BJ (cell line): Measurements from ENCODE around the gene UNC119. TPM values are rescaled to one million over a fixed set of nuclear protein-coding genes. Genes with fewer than 3 reads are reported as not detected.
A peak's percentile ranks its signal among the peaks of the same experiment; 100 is the strongest.
"Not testable (repeated sequence)": the region's sequence is repeated elsewhere in the genome, so short reads cannot be mapped to it uniquely, and the experiment has no call there.

Source experiments
- CTCF ChIA-PET: fragments of 350-600 bp; formaldehyde crosslinking; extraction: SDS; loops from one replicate; lab custom pipeline; 2021; ENCODE audit warnings: antibody characterized with exemption, inconsistent platforms; lab: Yijun Ruan, JAX
- POLR2A ChIA-PET: fragments of 300-600 bp; sonication (Branson Sonifier 250); formaldehyde crosslinking; extraction: SDS; loops from one replicate; lab custom pipeline; 2021; ENCODE audit warnings: antibody characterized with exemption; lab: Charles Lee
- DNase-seq: peaks from one replicate; pipeline ENCODE4 v3.0.0-alpha.2; 2011; ENCODE audit warnings: low read depth
- H3K27me3 ChIP-seq: 2 replicates; pipeline ENCODE4 v1.6.0; 2011; ENCODE audit warnings: low read length; ENCODE audit not compliant: control insufficient read depth, insufficient read depth
- H3K36me3 ChIP-seq: 2 replicates; pipeline ENCODE4 v1.5.1; 2011; ENCODE audit warnings: low read length; ENCODE audit not compliant: control insufficient read depth, insufficient read depth
- H3K4me3 ChIP-seq: 2 replicates; pipeline ENCODE4 v1.5.1; 2011; ENCODE audit warnings: low read depth, mild to moderate bottlenecking, control low read depth, low read length
- CTCF ChIP-seq: IDR thresholded peaks from 2 replicates; pipeline ENCODE4 v1.5.1; 2011; ENCODE audit warnings: low read depth, mild to moderate bottlenecking, control low read depth, inconsistent platforms, low read length, moderate library complexity; ENCODE audit not compliant: insufficient read depth
- polyA plus RNA-seq: library from polyadenylated mRNA; depleted of rRNA; stranded (reverse); fragments of >200 nt; gene quantifications from 2 replicates; pipeline ENCODE4 v1.2.3, GENCODE V29; 2011

UNC119 gene
- polyA plus RNA-seq, 1 experiment: 150 TPM

GRCh38 chr17:28580959-28581358 lies 28.5 kb upstream of the UNC119 start:
- CTCF ChIA-PET: no interaction called here

GRCh38 chr17:28579526-28579925 lies 27.1 kb upstream of the UNC119 start:
- H3K4me3 ChIP-seq: no peak overlapping the region
- DNase-seq: no peak
- ChIA-PET CTCF (interaction anchor here (0.9 kb wide), 1 partner anchor 32 kb away, joined by 3 read pairs; no protein-coding TSS in a partner anchor), POLR2A (no interaction called here)
- peaks cover 11% of the 10 kb centered on the region for H3K36me3 ChIP-seq
- no peaks in the 10 kb centered on the region for H3K27me3 ChIP-seq
- TF ChIP-seq CTCF: no peak

More at GRCh38 chr17:28580959-28581358, 28.5 kb upstream of the UNC119 start:
- no peak for DNase-seq
- TF ChIP-seq CTCF: no peak
- POLR2A ChIA-PET: no interaction called here
- Histone ChIP-seq H3K36me3 (peaks cover 13% of the 10 kb centered on the region), H3K27me3 (no peaks in the 10 kb centered on the region), H3K4me3 (no peak overlapping the region)

- Histone ChIP-seq H3K27me3 (no peaks in the 10 kb centered on the region), H3K36me3 (peaks cover 14% of the 10 kb centered on the region), H3K4me3 (no peak overlapping the region)
- no peak for DNase-seq
- POLR2A ChIA-PET: no interaction called here
- no peak for TF ChIP-seq CTCF
- CTCF ChIA-PET: interaction anchor here (0.9 to 1.3 kb wide), 2 partner anchors 18 to 31 kb away, joined by 3 to 7 read pairs; no protein-coding TSS in a partner anchor
These were observed 26.1 kb upstream of the UNC119 start for GRCh38 chr17:28578246-28579195.

- H3K36me3 ChIP-seq: peaks cover 14% of the 10 kb centered on the region
- H3K4me3 ChIP-seq: no peak overlapping the region
- no peak for TF ChIP-seq CTCF
- H3K27me3 ChIP-seq: no peaks in the 10 kb centered on the region
- ChIA-PET CTCF (interaction anchor here (0.7 to 1.9 kb wide), 5 partner anchors 11 to 35 kb away, joined by 3 to 7 read pairs (median 5); no protein-coding TSS in a partner anchor), POLR2A (no interaction called here)
- DNase-seq: no peak
These were observed 25.0 kb upstream of the UNC119 start for GRCh38 chr17:28577466-28577824.

- Histone ChIP-seq H3K27me3 (no peaks in the 10 kb centered on the region), H3K36me3 (peaks cover 14% of the 10 kb centered on the region), H3K4me3 (peak within 1 kb of the TSS; percentile 39)
- DNase-seq: peak; percentile 66
- ChIA-PET CTCF (interaction anchor here (0.7 to 1.9 kb wide), 6 partner anchors 12 to 36 kb away, joined by 3 to 7 read pairs (median 6); partner anchors contain the start of gene UNC119), POLR2A (interaction anchor here (0.6 kb wide), 1 partner anchor 381 kb away, joined by 4 read pairs; no protein-coding TSS in a partner anchor)
- TF ChIP-seq CTCF: no peak
These were observed 24.5 kb upstream of the UNC119 start, which contains the start of gene ALDOC for GRCh38 chr17:28576758-28577465. Gene ALDOC, minus strand, starts transcription at chr17:28576895. Its CDS starts 1,363 bp downstream, at chr17:28575532.

- H3K4me3 ChIP-seq, POLR2A ChIA-PET, H3K27me3 ChIP-seq, DNase-seq: not testable (repeated sequence)
- H3K36me3 ChIP-seq: peaks cover 14% of the 10 kb centered on the region
- CTCF ChIA-PET: interaction anchor here (1.2 to 1.9 kb wide), 3 partner anchors 23 to 29 kb away, joined by 3 to 7 read pairs (median 6); partner anchors contain the start of gene UNC119
These were observed 23.6 kb upstream of the UNC119 start for GRCh38 chr17:28576016-28576415.
